ENCODE measurements around the gene LRSAM1.

DNA sequence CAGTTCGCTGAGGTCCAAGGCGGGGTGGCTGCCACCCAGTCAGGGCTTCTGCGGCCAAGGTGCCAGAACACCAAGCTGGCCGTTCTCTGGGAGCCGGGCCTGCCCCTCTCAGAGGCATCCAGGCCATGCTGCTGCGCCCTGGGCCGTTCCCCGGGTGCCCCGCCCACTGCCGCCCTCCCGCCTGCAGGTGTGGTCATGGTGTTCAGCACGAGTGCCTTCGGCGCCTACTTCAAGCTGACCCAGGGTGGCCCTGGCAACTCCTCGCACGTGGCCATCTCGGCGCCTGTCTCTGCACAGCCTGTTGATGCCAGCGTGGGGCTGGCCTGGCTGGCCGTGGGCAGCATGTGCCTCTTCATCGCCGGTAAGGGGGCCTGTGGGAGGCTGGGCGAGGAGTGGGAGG, 46.7 kb upstream of the LRSAM1 start:
- TF ChIP-seq GATA3 (IDR thresholded peaks at IDR 0.05; ENCODE audit: low read depth, low read length) = no peak
- no peak for TF ChIP-seq GATA2 (IDR thresholded peaks at IDR 0.05; ENCODE audit: low read depth, low read length)

Data from SH-SY5Y (cell line).